Measurements from ENCODE around the gene FAM228B. TPM values are rescaled to one million over a fixed set of nuclear protein-coding genes. Genes with fewer than 3 reads are reported as not detected.
"Not testable (repeated sequence)": the region's sequence is repeated elsewhere in the genome, so short reads cannot be mapped to it uniquely, and the experiment has no call there.

Gene FAM228B
- total RNA-seq, 2 donors from 2014 or later, result 18.0 to 18.7 TPM

- peaks cover 8 to 13% of the 10 kb centered on the region in 2 donors for H3K9me3 Mint-ChIP-seq
- DNase-seq; H3K27me3 Mint-ChIP-seq (ENCODE audit: low read depth); H3K4me3 Mint-ChIP-seq; H3K36me3 Mint-ChIP-seq (ENCODE audit: insufficient read depth in 2 of 2); ATAC-seq (replicated peaks in 1 of 2); H3K27ac Mint-ChIP-seq; H3K4me1 Mint-ChIP-seq (ENCODE audit: low read depth): not testable (repeated sequence)
These were observed 13.8 kb upstream of the FAM228B start for GRCh38 chr2:24109431-24109830.

GRCh38 chr2:24110660-24111303 is 12.5 kb upstream of the FAM228B start:
- Mint-ChIP-seq H3K4me3 (no peak overlapping the region), H3K27me3 (ENCODE audit: low read depth) (no peaks in the 10 kb centered on the region), H3K27ac (no peak overlapping the region), H3K9me3 (peaks cover 4 to 8% of the 10 kb centered on the region in 2 donors), H3K36me3 (ENCODE audit: insufficient read depth in 2 of 2) (peaks cover 2% of the 10 kb centered on the region in 2 donors), H3K4me1 (ENCODE audit: low read depth) (no peaks in the 10 kb centered on the region)
- ATAC-seq (replicated peaks in 1 of 2) (no peak), DNase-seq (no peak)

GRCh38 chr2:24111407-24111901 is 11.8 kb upstream of the FAM228B start:
- H3K4me1 Mint-ChIP-seq (ENCODE audit: low read depth), result no peaks in the 10 kb centered on the region
- H3K36me3 Mint-ChIP-seq (ENCODE audit: insufficient read depth in 2 of 2), result peaks cover 0 to 2% of the 10 kb centered on the region in 2 donors
- DNase-seq (no peak), ATAC-seq (replicated peaks in 1 of 2) (no peak)
- H3K9me3 Mint-ChIP-seq, result peaks cover 4 to 6% of the 10 kb centered on the region in 2 donors
- no peak overlapping the region for H3K27ac Mint-ChIP-seq
- H3K4me3 Mint-ChIP-seq, result no peak overlapping the region
- no peaks in the 10 kb centered on the region for H3K27me3 Mint-ChIP-seq (ENCODE audit: low read depth)

- no peak for ATAC-seq (replicated peaks in 1 of 2)
- no peaks in the 10 kb centered on the region for H3K27me3 Mint-ChIP-seq (ENCODE audit: low read depth)
- H3K27ac Mint-ChIP-seq, result no peak overlapping the region
These were observed 8.2 kb upstream of the FAM228B start for GRCh38 chr2:24115057-24115456.

GRCh38 chr2:24117902-24118301 is 5.4 kb upstream of the FAM228B start:
- Mint-ChIP-seq H3K4me3 (no peak overlapping the region), H3K27me3 (ENCODE audit: low read depth) (no peaks in the 10 kb centered on the region), H3K4me1 (ENCODE audit: low read depth) (peaks cover 5% of the 10 kb centered on the region), H3K27ac (no peak overlapping the region), H3K9me3 (no peaks in the 10 kb centered on the region), H3K36me3 (ENCODE audit: insufficient read depth in 2 of 2) (no peaks in the 10 kb centered on the region)
- ATAC-seq (replicated peaks in 1 of 2), result no peak
- no peak for DNase-seq

More at GRCh38 chr2:24115057-24115456, 8.2 kb upstream of the FAM228B start:
- Mint-ChIP-seq H3K4me1 (ENCODE audit: low read depth) (no peaks in the 10 kb centered on the region), H3K9me3 (no peaks in the 10 kb centered on the region), H3K4me3 (no peak overlapping the region), H3K36me3 (ENCODE audit: insufficient read depth in 2 of 2) (no peaks in the 10 kb centered on the region)
- no peak for DNase-seq

GRCh38 chr2:24121066-24121465 is 2.2 kb upstream of the FAM228B start:
- Mint-ChIP-seq H3K27ac (no peak overlapping the region), H3K4me1 (ENCODE audit: low read depth) (peaks cover 13% of the 10 kb centered on the region), H3K27me3 (ENCODE audit: low read depth) (no peaks in the 10 kb centered on the region), H3K36me3 (ENCODE audit: insufficient read depth in 2 of 2) (no peaks in the 10 kb centered on the region), H3K9me3 (no peaks in the 10 kb centered on the region), H3K4me3 (no peak overlapping the region)
- no peak for DNase-seq
- no peak for ATAC-seq (replicated peaks in 1 of 2)

GRCh38 chr2:24121469-24121868 is 1.8 kb upstream of the FAM228B start:
- H3K27me3 Mint-ChIP-seq (ENCODE audit: low read depth), result no peaks in the 10 kb centered on the region
- H3K9me3 Mint-ChIP-seq, result no peaks in the 10 kb centered on the region
- H3K36me3 Mint-ChIP-seq (ENCODE audit: insufficient read depth in 2 of 2), result no peaks in the 10 kb centered on the region
- DNase-seq, result no peak
- H3K4me1 Mint-ChIP-seq (ENCODE audit: low read depth), result peaks cover 13% of the 10 kb centered on the region
- no peak overlapping the region for H3K4me3 Mint-ChIP-seq
- ATAC-seq (replicated peaks in 1 of 2), result no peak
- no peak overlapping the region for H3K27ac Mint-ChIP-seq

GRCh38 chr2:24122366-24123194 is 689 bp upstream of the FAM228B start:
- H3K9me3 Mint-ChIP-seq, result no peaks in the 10 kb centered on the region
- no peaks in the 10 kb centered on the region for H3K27me3 Mint-ChIP-seq (ENCODE audit: low read depth)
- DNase-seq, result no peak
- no peaks in the 10 kb centered on the region for H3K36me3 Mint-ChIP-seq (ENCODE audit: insufficient read depth in 2 of 2)
- H3K27ac Mint-ChIP-seq, result peak overlapping the region; percentile 95
- H3K4me1 Mint-ChIP-seq (ENCODE audit: low read depth), result peaks cover 13% of the 10 kb centered on the region
- ATAC-seq (replicated peaks in 1 of 2), result no peak
- H3K4me3 Mint-ChIP-seq, result peak overlapping the region; percentile 88 to 91

GRCh38 chr2:24123922-24124580 is 782 bp downstream of the FAM228B start:
- Mint-ChIP-seq H3K36me3 (ENCODE audit: insufficient read depth in 2 of 2) (no peaks in the 10 kb centered on the region), H3K27ac (peak overlapping the region; percentile 48), H3K4me3 (peak overlapping the region; percentile 85 to 92), H3K27me3 (ENCODE audit: low read depth) (no peaks in the 10 kb centered on the region), H3K9me3 (no peaks in the 10 kb centered on the region), H3K4me1 (ENCODE audit: low read depth) (peaks cover 13% of the 10 kb centered on the region)
- ATAC-seq (replicated peaks in 1 of 2) (peak in 1 of 2 donors; percentile 5), DNase-seq (no peak)

GRCh38 chr2:24125956-24126355 is 2.7 kb downstream of the FAM228B start:
- Mint-ChIP-seq H3K27me3 (ENCODE audit: low read depth) (no peaks in the 10 kb centered on the region), H3K27ac (no peak overlapping the region), H3K9me3 (no peaks in the 10 kb centered on the region), H3K4me1 (ENCODE audit: low read depth) (peaks cover 13% of the 10 kb centered on the region), H3K36me3 (ENCODE audit: insufficient read depth in 2 of 2) (no peaks in the 10 kb centered on the region), H3K4me3 (peak overlapping the region in 1 of 2 donors; percentile 7)
- DNase-seq, result no peak
- no peak for ATAC-seq (replicated peaks in 1 of 2)

GRCh38 chr2:24132543-24132942 is 9.3 kb downstream of the FAM228B start:
- Mint-ChIP-seq H3K9me3 (peaks cover 0 to 3% of the 10 kb centered on the region in 2 donors), H3K27me3 (ENCODE audit: low read depth) (no peaks in the 10 kb centered on the region), H3K36me3 (ENCODE audit: insufficient read depth in 2 of 2) (peaks cover 8 to 14% of the 10 kb centered on the region in 2 donors), H3K27ac (no peak overlapping the region), H3K4me3 (no peak overlapping the region), H3K4me1 (ENCODE audit: low read depth) (no peaks in the 10 kb centered on the region)
- ATAC-seq (replicated peaks in 1 of 2), result no peak
- DNase-seq, result no peak

- ATAC-seq (replicated peaks in 1 of 2); H3K27ac Mint-ChIP-seq; H3K4me1 Mint-ChIP-seq (ENCODE audit: low read depth); H3K27me3 Mint-ChIP-seq (ENCODE audit: low read depth); DNase-seq; H3K36me3 Mint-ChIP-seq (ENCODE audit: insufficient read depth in 2 of 2); H3K9me3 Mint-ChIP-seq; H3K4me3 Mint-ChIP-seq: not testable (repeated sequence)
These were observed 17.0 kb downstream of the FAM228B start for GRCh38 chr2:24140305-24140704.

GRCh38 chr2:24147364-24147763 is 24.1 kb downstream of the FAM228B start:
- ATAC-seq (replicated peaks in 1 of 2), result no peak
- Mint-ChIP-seq H3K9me3 (peaks cover 11 to 15% of the 10 kb centered on the region in 2 donors), H3K4me3 (no peak overlapping the region), H3K27me3 (ENCODE audit: low read depth) (no peaks in the 10 kb centered on the region), H3K36me3 (ENCODE audit: insufficient read depth in 2 of 2) (peaks cover 11 to 12% of the 10 kb centered on the region in 2 donors), H3K27ac (no peak overlapping the region), H3K4me1 (ENCODE audit: low read depth) (no peaks in the 10 kb centered on the region)
- no peak for DNase-seq

All from activated T-cell treated with anti-CD3 and anti-CD28 coated beads, Interleukin-2, amount 50 U/mL, for 72 hours (primary cell).